ENCODE data around the gene WASF2. TPM values are rescaled to one million over a fixed set of nuclear protein-coding genes. Genes with fewer than 3 reads are reported as not detected.
"Not testable (repeated sequence)": the region's sequence is repeated elsewhere in the genome, so short reads cannot be mapped to it uniquely, and the experiment has no call there.

Gene WASF2
- total RNA-seq, 2 experiments from 2014 or later = 106 to 110 TPM

GRCh38 chr1:27473755-27474154 lies 16.2 kb downstream of the WASF2 start:
- ChIA-PET CTCF (no interaction called here), POLR2A (no interaction called here)

- POLR2A ChIA-PET, CTCF ChIA-PET: not testable (repeated sequence)
Measured at GRCh38 chr1:27472098-27472497, 17.9 kb downstream of the WASF2 start.

- POLR2A ChIA-PET = interaction anchor here (0.6 kb wide), 1 partner anchor 11 kb away, joined by 3 read pairs; no protein-coding TSS in a partner anchor
- CTCF ChIA-PET = no interaction called here
Measured at GRCh38 chr1:27471477-27471876, 18.5 kb downstream of the WASF2 start.

- CTCF ChIA-PET = interaction anchor here (0.6 to 1.9 kb wide), 4 partner anchors 16 to 112 kb away, joined by 3 to 6 read pairs (median 3); no protein-coding TSS in a partner anchor
- POLR2A ChIA-PET = interaction anchor here (0.6 to 0.7 kb wide), 2 partner anchors 16 to 1112 kb away, joined by 3 to 4 read pairs; no protein-coding TSS in a partner anchor
Measured at GRCh38 chr1:27469334-27469733, 20.6 kb downstream of the WASF2 start.

GRCh38 chr1:27468378-27468777 lies 21.6 kb downstream of the WASF2 start:
- ChIA-PET POLR2A (interaction anchor here (0.7 kb wide), 1 partner anchor 199 kb away, joined by 3 read pairs; no protein-coding TSS in a partner anchor), CTCF (interaction anchor here (0.6 to 1.9 kb wide), 3 partner anchors 33 to 425 kb away, joined by 3 to 6 read pairs (median 3); no protein-coding TSS in a partner anchor)

GRCh38 chr1:27464926-27465647 lies 24.9 kb downstream of the WASF2 start:
- ChIA-PET POLR2A (no interaction called here), CTCF (interaction anchor here (0.6 to 1.1 kb wide), 2 partner anchors 12 to 66 kb away, joined by 4 read pairs; no protein-coding TSS in a partner anchor)

- CTCF ChIA-PET = interaction anchor here (1.2 kb wide), 1 partner anchor 11 kb away, joined by 3 read pairs; no protein-coding TSS in a partner anchor
- POLR2A ChIA-PET = not testable (repeated sequence)
Measured at GRCh38 chr1:27463916-27464315, 26.1 kb downstream of the WASF2 start.

GRCh38 chr1:27458521-27458920 lies 31.4 kb downstream of the WASF2 start:
- CTCF ChIA-PET, POLR2A ChIA-PET: not testable (repeated sequence)

- ChIA-PET CTCF (no interaction called here), POLR2A (no interaction called here)
Measured at GRCh38 chr1:27455139-27455811, 34.7 kb downstream of the WASF2 start.

GRCh38 chr1:27454610-27455009 lies 35.4 kb downstream of the WASF2 start:
- ChIA-PET CTCF (no interaction called here), POLR2A (no interaction called here)

GRCh38 chr1:27451343-27451742 lies 38.6 kb downstream of the WASF2 start:
- CTCF ChIA-PET = interaction anchor here (1.2 kb wide), 1 partner anchor 35 kb away, joined by 3 read pairs; no protein-coding TSS in a partner anchor
- POLR2A ChIA-PET = no interaction called here

- ChIA-PET POLR2A (no interaction called here), CTCF (interaction anchor here (0.7 to 1.3 kb wide), 2 partner anchors 12 to 157 kb away, joined by 3 read pairs; no protein-coding TSS in a partner anchor)
Measured at GRCh38 chr1:27448982-27449381, 41.0 kb downstream of the WASF2 start.

- CTCF ChIA-PET = interaction anchor here (1.3 kb wide), 1 partner anchor 18 kb away, joined by 3 read pairs; no protein-coding TSS in a partner anchor
- POLR2A ChIA-PET = no interaction called here
Measured at GRCh38 chr1:27447883-27448282, 42.1 kb downstream of the WASF2 start.

- ChIA-PET CTCF (interaction anchor here (1.3 kb wide), 1 partner anchor 18 kb away, joined by 3 read pairs; no protein-coding TSS in a partner anchor), POLR2A (no interaction called here)
Measured at GRCh38 chr1:27447399-27447798, 42.6 kb downstream of the WASF2 start.

GRCh38 chr1:27446496-27447020 lies 43.4 kb downstream of the WASF2 start:
- ChIA-PET POLR2A (interaction anchor here (1.0 kb wide), 1 partner anchor 44 kb away, joined by 3 read pairs; the partner anchor contains the start of gene WASF2), CTCF (interaction anchor here (0.6 to 1.4 kb wide), 7 partner anchors 10 to 848 kb away, joined by 3 to 5 read pairs (median 3); no protein-coding TSS in a partner anchor)

- ChIA-PET POLR2A (interaction anchor here (0.6 to 1.8 kb wide), 6 partner anchors 9 to 539 kb away, joined by 3 to 5 read pairs (median 3); partner anchors contain the start of gene WASF2), CTCF (interaction anchor here (0.8 to 1.5 kb wide), 7 partner anchors 9 to 217 kb away, joined by 3 to 5 read pairs (median 3); no protein-coding TSS in a partner anchor)
Measured at GRCh38 chr1:27445177-27445936, 44.6 kb downstream of the WASF2 start.

- POLR2A ChIA-PET = interaction anchor here (0.8 to 1.8 kb wide), 4 partner anchors 8 to 44 kb away, joined by 3 to 5 read pairs (median 4); no protein-coding TSS in a partner anchor
Measured at GRCh38 chr1:27444632-27445031, 45.3 kb downstream of the WASF2 start.

GRCh38 chr1:27439150-27439549 lies 50.8 kb downstream of the WASF2 start:
- ChIA-PET CTCF (interaction anchor here (1.5 to 2.0 kb wide), 3 partner anchors 9 to 167 kb away, joined by 3 to 8 read pairs (median 3); no protein-coding TSS in a partner anchor), POLR2A (no interaction called here)

More at GRCh38 chr1:27444632-27445031, 45.3 kb downstream of the WASF2 start:
- CTCF ChIA-PET = interaction anchor here (1.5 kb wide), 2 partner anchors 8 to 28 kb away, joined by 3 read pairs; no protein-coding TSS in a partner anchor

- ChIA-PET CTCF (interaction anchor here (1.3 to 2.0 kb wide), 4 partner anchors 9 to 168 kb away, joined by 3 to 8 read pairs (median 3); no protein-coding TSS in a partner anchor), POLR2A (no interaction called here)
Measured at GRCh38 chr1:27438621-27439061, 51.3 kb downstream of the WASF2 start.
